Spinal cord (tissue), 10 donors: ENCODE results near the gene DHRS7C. TPM values are rescaled to one million over a fixed set of nuclear protein-coding genes. Genes with fewer than 3 reads are reported as not detected.

Source experiments
- DNase-seq, 6 donors: peaks; one replicate each; pipeline versions ENCODE4 v3.0.0 to v3.0.0-alpha.2; 2013 to 2015; ENCODE audit warnings: low spot score in 6 of 6, low read depth in 4 of 6
- H3K27ac ChIP-seq: one replicate; pipeline ENCODE4 v1.5.1; 2013; ENCODE audit warnings: low read depth, low read length, control low read depth
- H3K27me3 ChIP-seq: one replicate; pipeline ENCODE4 v1.6.1; 2013; ENCODE audit warnings: low read length; ENCODE audit not compliant: control insufficient read depth, insufficient read depth
- H3K36me3 ChIP-seq: one replicate; pipeline ENCODE4 v1.6.1; 2013; ENCODE audit warnings: low read length; ENCODE audit not compliant: control insufficient read depth, insufficient read depth
- H3K4me1 ChIP-seq: one replicate; pipeline ENCODE4 v1.6.1; 2013; ENCODE audit warnings: low read length; ENCODE audit not compliant: control insufficient read depth, insufficient read depth
- H3K4me3 ChIP-seq: one replicate; pipeline ENCODE4 v1.5.1; 2013; ENCODE audit warnings: low read depth, low read length, control low read depth
- H3K9me3 ChIP-seq: one replicate; pipeline ENCODE4 v1.6.1; 2013; ENCODE audit warnings: low read length; ENCODE audit not compliant: control insufficient read depth, insufficient read depth
- WGBS: methylation state at CpG from one replicate; pipeline ENCODE4 v1.1.5; 2013; ENCODE audit warnings: missing lambda C conversion rate; ENCODE audit not compliant: insufficient coverage; 5-methylcytosine and 5-hydroxymethylcytosine counted together
- polyA plus RNA-seq, 2 donors: library from polyadenylated mRNA; unstranded; fragments of 120-200 nt; gene quantifications; one replicate each; pipeline ENCODE4 v1.2.1, GENCODE V29; 2013; ENCODE audit not compliant: insufficient read length in 2 of 2
- total RNA-seq, 2 donors: library from RNA; depleted of rRNA in 1 of 2; stranded (reverse); fragments of 120-200 nt in 1 of 2; fragments of >200 nt in 1 of 2; gene quantifications; one replicate each; pipeline versions ENCODE4 v1.2.3 to v1.2.4, GENCODE V29; 2013 to 2014
- donor health status: healthy.

The DHRS7C gene
- total and polyA plus RNA-seq, 4 donors = 0.18 TPM; not detected in 3

GRCh38 chr17:9729735-9730420 is 61.5 kb downstream of the DHRS7C start:
- no peak for DNase-seq
- Histone ChIP-seq H3K9me3 (peaks cover 1% of the 10 kb centered on the region), H3K4me3 (no peak overlapping the region), H3K4me1 (peaks cover 27% of the 10 kb centered on the region), H3K36me3 (peaks cover 9% of the 10 kb centered on the region), H3K27ac (no peak overlapping the region), H3K27me3 (no peaks in the 10 kb centered on the region)
- 92% methylated on average over 10 of the region's 11 CpGs for WGBS

- H3K36me3 ChIP-seq = peaks cover 9% of the 10 kb centered on the region
These were observed 62.2 kb downstream of the DHRS7C start for GRCh38 chr17:9729034-9729650.

GRCh38 chr17:9728564-9728963 is 62.8 kb downstream of the DHRS7C start:
- peaks cover 33% of the 10 kb centered on the region for H3K4me1 ChIP-seq
- peaks cover 1% of the 10 kb centered on the region for H3K9me3 ChIP-seq
- peaks cover 9% of the 10 kb centered on the region for H3K36me3 ChIP-seq
- no peak overlapping the region for H3K27ac ChIP-seq
- H3K4me3 ChIP-seq = no peak overlapping the region
- H3K27me3 ChIP-seq = no peaks in the 10 kb centered on the region
- no peak for DNase-seq
- 62% methylated on average over 10 of the region's 12 CpGs for WGBS

More at GRCh38 chr17:9729034-9729650, 62.2 kb downstream of the DHRS7C start:
- Histone ChIP-seq H3K27me3 (no peaks in the 10 kb centered on the region), H3K9me3 (peaks cover 1% of the 10 kb centered on the region), H3K4me3 (no peak overlapping the region), H3K27ac (no peak overlapping the region), H3K4me1 (peaks cover 30% of the 10 kb centered on the region)
- WGBS = no CpG with 5 or more reads among the region's 2 CpGs
- DNase-seq = peak in 4 of 6 donors; percentile 10 to 91 (median 68)

GRCh38 chr17:9728005-9728404 is 63.4 kb downstream of the DHRS7C start:
- Histone ChIP-seq H3K36me3 (peaks cover 9% of the 10 kb centered on the region), H3K27ac (no peak overlapping the region), H3K4me1 (peaks cover 33% of the 10 kb centered on the region), H3K4me3 (no peak overlapping the region), H3K27me3 (no peaks in the 10 kb centered on the region), H3K9me3 (peaks cover 1% of the 10 kb centered on the region)
- 96% methylated on average over 18 of the region's 18 CpGs for whole genome bisulfite sequencing
- no peak for DNase-seq

GRCh38 chr17:9726291-9726690 is 65.1 kb downstream of the DHRS7C start:
- DNase-seq = peak in 2 of 6 donors; percentile 13 to 24
- H3K4me3 ChIP-seq = no peak overlapping the region
- peak overlapping the region; percentile 55 for H3K27ac ChIP-seq
- WGBS = 26% methylated on average over 4 of the region's 6 CpGs
- peaks cover 33% of the 10 kb centered on the region for H3K4me1 ChIP-seq
- H3K36me3 ChIP-seq = peaks cover 9% of the 10 kb centered on the region
- no peaks in the 10 kb centered on the region for H3K9me3 ChIP-seq
- no peaks in the 10 kb centered on the region for H3K27me3 ChIP-seq

GRCh38 chr17:9725575-9725974 is 65.8 kb downstream of the DHRS7C start:
- H3K4me1 ChIP-seq = peaks cover 33% of the 10 kb centered on the region
- no peaks in the 10 kb centered on the region for H3K27me3 ChIP-seq
- H3K4me3 ChIP-seq = no peak overlapping the region
- peak overlapping the region; percentile 55 for H3K27ac ChIP-seq
- WGBS = 17% methylated on average over 6 of the region's 9 CpGs
- H3K36me3 ChIP-seq = peaks cover 9% of the 10 kb centered on the region
- no peaks in the 10 kb centered on the region for H3K9me3 ChIP-seq
- peak; percentile 28 to 90 (median 64) for DNase-seq

Other genes with a start within 250 kb of the DHRS7C start
- 10 to 100 TPM; 64.9 to 89.2 TPM for gene STX8, start 215.8 kb downstream of the DHRS7C start, total RNA-seq
- gene STX8, start 215.8 kb downstream of the DHRS7C start, polyA plus RNA-seq = 10 to 100 TPM; 55.5 to 61.5 TPM
- gene CFAP52, start 214.9 kb downstream of the DHRS7C start, total RNA-seq = 10 to 100 TPM in 1 of 2 donors, 1 to 10 TPM in 1; 7.5 to 26.7 TPM
- gene CFAP52, start 214.9 kb downstream of the DHRS7C start, polyA plus RNA-seq = 10 to 100 TPM; 14.1 to 19.3 TPM
- gene USP43, start 146.1 kb downstream of the DHRS7C start, total RNA-seq = 1 to 10 TPM; 1.4 to 3.9 TPM
- gene USP43, start 146.1 kb downstream of the DHRS7C start, polyA plus RNA-seq = 1 to 10 TPM; 6.0 to 6.5 TPM
- gene GSG1L2, start 30.5 kb upstream of the DHRS7C start, total RNA-seq = not detected
- not detected for gene GSG1L2, start 30.5 kb upstream of the DHRS7C start, polyA plus RNA-seq
- gene GLP2R, start 34.3 kb upstream of the DHRS7C start, total RNA-seq = 1 to 10 TPM; 1.5 to 1.8 TPM
- gene GLP2R, start 34.3 kb upstream of the DHRS7C start, polyA plus RNA-seq = under 1 TPM; 0.11 to 0.35 TPM
- gene RCVRN, start 113.7 kb upstream of the DHRS7C start, total RNA-seq = under 1 TPM in 1 of 2 donors, not detected in 1; 0.33 TPM
- gene RCVRN, start 113.7 kb upstream of the DHRS7C start, polyA plus RNA-seq = 1 to 10 TPM in 1 of 2 donors, not detected in 1; 1.3 TPM